ENCODE results near the gene NHSL2.

The NHSL2 gene

DNA sequence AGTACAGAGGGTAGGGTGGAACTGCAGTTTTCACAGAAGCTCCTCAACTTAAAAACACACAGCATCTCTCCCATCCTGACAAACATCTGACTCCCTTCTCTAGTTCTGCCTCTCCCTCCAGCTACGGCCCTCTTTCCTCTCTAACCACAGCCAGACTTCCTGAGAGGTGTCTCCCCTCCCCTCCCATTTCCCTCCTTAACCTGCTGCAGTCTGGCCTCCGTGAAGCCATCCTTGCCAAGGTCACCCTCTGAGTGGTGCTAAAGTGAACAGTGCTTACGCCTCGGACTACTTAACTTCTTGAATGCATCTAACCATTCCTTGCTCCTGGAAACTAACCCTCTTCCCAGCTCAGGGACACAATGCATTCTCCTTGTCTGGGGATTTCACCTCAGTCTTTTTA is 167.8 kb downstream of the NHSL2 start:
- DNase-seq (ENCODE audit: low read depth): no peak

DNA sequence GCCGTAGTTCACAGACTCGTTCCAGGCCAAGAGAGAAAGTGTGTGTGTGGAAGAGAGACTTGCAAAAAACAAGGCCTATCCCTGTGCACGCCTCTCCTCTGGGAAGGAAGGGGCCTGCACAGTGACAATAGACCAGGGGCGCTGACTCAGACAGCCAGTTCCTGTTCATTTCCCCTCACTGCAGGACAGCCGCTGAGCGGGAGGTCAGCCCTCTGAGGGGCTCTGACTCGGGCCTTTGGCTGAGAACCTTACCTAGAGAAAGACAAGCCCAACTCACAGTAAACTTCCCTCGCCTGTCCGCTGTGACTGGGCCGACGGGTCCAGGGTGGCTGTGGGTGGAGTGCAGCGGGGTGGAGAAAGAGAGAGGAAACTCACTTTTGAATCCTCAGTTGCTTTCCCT is 169.0 kb downstream of the NHSL2 start:
- DNase-seq (ENCODE audit: low read depth): no peak

DNA sequence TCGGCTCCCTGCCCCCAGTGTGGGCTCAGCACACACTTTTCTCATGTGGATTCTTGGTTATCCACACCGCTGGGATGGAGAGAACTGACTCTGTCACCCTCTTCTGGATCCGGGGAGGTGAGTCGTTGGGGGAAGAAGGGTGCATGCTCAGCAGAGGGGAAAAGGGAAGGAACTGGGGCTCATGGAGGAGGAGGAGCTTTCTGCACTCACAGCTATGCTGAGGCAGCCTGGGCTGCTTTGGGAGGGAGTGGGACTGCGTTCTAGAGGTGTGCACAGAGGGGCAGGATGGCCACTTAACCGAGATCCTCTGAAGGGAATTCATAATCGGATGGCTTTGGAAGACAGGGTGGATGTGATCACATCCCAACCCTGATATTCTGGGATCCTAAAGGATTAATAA is 169.5 kb downstream of the NHSL2 start:
- no peak for DNase-seq (ENCODE audit: low read depth)

DNA sequence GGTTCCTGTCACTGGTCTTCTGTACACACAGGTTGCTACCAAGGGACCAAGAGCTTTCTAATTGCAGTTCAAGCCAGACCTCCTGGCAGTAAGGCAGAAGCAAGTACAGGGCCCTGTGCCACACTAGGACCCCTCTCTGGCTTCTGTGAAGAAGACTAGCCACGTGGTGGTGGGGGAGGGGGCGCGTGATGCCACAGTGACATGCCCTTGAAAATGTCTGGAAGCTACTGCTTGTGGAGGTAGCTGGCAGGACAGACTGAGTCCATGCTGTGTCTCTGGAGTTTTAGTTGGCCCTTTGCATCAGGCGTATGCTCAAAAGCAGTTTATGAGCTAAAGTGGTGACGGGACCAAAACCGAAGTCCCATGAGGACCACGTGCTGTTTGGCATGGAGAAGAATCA is 170.2 kb downstream of the NHSL2 start:
- no peak for DNase-seq (ENCODE audit: low read depth)

DNA sequence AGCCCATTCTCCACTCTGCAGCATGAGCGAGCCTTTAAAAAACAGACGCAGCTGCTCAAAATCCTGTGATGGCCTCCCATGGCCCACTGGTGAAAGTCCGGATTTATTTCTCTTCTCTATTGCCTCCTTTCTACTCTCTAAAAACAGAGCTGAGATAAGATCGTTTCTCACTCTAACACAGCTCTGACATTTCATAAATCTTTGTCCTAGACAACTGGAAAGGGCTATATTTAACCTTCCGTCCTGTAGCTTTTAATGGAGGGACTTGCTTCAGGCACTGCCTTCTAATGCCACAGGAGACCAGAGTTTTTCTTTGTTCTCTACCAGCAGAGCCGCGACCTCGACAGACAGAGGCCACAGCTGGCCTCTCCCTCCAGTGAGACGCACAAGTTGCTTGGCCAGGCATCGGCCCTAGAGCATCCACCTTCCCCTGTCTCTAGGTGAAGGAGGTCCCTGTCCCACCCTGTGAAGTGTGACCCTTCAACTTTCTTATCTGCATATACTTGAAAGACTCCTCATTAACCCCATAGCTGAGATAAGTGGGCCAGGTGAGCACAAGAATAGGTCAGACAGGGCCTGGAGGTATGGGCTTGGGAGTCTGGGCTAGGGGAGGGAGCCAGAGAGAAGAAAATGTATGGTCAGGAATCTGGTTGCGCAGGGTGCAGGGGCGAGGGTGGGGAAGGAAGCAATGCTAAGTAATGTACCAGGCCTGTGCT is 171.1 kb downstream of the NHSL2 start:
- DNase-seq (ENCODE audit: low read depth): no peak

DNA sequence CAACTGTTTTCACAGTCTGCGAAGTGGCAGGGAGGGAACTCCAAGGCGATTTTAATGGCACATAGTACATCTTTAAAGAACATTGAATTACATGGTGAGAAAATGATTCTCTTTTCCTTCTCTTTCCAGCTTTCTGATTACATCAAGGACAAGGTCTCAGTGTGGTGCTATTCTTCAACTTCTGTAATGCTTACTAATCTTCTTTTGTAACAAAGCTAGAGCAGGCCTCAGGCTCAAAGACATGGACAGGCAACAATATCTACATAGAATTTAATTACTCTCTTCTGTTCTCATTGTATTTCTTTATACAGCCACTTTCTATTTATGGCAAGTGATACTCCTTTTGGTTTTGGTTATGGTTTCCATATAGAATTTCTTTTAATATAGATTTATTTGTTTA is 172.6 kb downstream of the NHSL2 start:
- DNase-seq (ENCODE audit: low read depth): no peak

DNA sequence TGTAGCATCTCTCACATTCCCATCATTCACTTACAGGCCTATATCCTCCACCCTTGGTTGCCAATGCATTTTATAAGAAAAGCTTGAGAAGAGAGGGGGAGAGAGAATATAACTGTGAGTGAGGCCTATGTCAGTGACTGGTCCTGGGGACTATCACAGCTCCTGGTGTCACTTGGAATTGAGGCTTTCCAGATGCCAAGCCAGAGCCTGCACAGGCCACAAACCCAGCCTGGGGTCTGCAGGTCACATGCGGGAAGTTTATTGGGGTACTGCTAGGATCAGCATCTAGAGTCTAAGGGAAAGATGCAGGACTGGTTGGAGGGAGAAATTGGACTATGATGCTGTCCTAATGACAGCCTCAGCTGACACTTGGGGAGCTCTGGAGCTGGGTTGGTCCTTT is 173.5 kb downstream of the NHSL2 start:
- no peak for DNase-seq (ENCODE audit: low read depth)

DNA sequence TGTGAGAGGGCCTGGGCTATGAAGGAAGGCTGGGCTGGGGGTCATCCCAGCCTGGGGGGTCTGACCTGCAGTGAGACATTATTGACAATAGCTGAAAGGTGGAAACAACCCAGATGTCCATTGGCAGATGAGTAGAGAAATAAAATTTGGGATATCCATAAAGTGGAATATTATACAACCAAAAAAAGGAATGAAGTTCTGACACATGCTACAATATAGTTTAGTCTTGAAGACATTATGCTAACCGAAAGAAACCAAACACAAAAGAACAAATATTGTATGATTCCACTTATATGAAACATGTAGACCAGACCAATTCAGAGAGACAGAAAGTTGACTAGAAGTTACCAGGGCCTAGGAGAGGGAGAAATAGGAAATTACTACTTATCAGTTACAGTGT is 176.3 kb downstream of the NHSL2 start:
- no peak for DNase-seq (ENCODE audit: low read depth)

DNA sequence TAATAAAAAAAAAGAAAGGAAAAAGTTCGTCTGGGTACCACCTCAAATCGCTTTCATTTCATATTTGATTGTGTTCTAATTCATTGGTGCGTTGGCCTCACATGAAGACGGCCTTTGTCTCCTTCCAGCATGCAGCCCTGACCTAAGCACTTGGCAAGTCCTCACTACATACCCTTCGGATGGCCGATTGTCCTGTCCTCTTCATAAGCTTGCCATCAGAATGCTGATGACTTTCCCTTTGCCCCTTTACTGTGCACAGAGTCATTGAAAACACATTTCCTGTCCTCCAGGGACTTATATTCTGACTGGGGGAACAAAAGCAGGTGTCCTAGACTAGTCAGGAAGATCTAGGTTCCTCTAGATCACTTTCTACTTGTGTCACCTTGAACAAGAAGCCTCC is 178.1 kb downstream of the NHSL2 start:
- DNase-seq (ENCODE audit: low read depth): no peak

DNA sequence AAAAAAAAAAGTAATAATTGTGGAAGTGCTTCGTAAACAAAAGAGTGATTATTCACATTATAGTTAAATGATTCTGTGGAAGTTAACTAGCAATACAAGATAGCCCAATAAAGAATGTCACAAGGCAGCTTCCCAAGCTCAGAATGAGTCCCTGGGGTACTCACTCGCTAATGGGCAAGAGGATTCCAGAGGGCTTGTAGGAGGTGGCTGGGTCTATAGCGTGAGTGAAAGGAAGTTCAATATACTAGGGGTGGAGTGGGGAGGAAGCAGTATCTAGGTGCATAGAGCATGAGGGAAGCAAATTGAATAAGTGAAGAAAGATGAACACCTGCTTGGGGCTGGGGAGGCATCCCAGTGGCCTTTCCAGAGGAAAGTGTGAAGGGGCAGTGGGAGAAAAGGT is 178.6 kb downstream of the NHSL2 start:
- no peak for DNase-seq (ENCODE audit: low read depth)

DNA sequence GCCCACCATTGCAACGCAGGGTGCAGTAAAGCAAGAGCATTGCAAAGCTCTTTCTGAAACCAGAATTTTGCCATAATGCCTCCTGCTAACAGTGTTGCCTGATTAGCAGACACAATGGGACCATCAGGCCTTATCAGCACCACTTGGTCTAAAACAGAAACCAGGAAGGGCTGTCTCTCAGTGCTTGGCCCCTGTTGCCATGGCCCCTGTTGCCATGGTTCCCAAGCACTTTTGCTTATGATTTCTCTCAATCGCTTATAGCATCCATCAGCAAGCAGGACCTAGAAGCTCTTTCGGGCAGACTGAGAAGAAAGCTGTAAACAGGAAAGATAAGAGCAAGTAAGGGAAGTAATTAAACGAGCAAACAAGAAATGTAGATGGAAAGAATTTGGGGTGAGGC is 184.2 kb downstream of the NHSL2 start:
- DNase-seq (ENCODE audit: low read depth): peak; percentile 22

DNA sequence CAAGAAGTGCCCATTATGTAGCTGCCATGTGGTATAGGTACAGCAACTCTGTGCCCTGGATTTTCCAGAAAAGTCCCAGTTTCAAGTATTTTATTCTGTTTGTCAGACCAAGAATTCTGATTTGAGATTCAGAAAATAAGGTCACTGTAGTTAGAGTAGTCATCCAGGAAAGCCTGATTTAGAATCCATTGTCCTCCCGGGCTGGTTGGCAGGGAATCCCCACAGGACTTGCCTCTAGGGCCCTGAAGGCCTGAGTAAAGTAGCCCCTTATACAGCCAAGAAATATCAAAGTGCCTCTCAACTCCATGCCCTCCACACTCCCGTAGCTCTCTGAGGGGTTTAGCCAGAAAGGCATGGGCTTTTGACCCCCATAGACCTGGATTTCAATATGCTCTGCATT is 184.7 kb downstream of the NHSL2 start:
- no peak for DNase-seq (ENCODE audit: low read depth)

DNA sequence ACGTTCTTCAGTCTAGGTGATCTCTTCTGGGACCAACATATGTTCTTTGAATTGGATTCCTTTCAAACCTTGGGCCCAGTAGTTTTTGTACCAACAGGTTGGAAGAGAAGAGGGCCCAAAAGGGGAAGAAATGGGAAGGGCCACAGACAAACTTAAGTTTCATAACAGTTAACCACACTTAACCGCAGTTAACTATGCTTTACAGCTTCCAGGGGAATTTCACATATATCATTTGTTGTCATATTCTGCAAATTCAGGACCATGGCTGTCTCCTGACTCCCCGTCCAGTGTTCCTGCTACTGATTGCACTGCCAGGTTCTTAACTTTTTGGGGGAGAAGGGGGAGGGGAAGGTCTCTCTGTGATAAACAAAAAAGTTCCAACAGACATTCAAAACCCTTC is 186.5 kb downstream of the NHSL2 start:
- DNase-seq (ENCODE audit: low read depth): no peak

DNA sequence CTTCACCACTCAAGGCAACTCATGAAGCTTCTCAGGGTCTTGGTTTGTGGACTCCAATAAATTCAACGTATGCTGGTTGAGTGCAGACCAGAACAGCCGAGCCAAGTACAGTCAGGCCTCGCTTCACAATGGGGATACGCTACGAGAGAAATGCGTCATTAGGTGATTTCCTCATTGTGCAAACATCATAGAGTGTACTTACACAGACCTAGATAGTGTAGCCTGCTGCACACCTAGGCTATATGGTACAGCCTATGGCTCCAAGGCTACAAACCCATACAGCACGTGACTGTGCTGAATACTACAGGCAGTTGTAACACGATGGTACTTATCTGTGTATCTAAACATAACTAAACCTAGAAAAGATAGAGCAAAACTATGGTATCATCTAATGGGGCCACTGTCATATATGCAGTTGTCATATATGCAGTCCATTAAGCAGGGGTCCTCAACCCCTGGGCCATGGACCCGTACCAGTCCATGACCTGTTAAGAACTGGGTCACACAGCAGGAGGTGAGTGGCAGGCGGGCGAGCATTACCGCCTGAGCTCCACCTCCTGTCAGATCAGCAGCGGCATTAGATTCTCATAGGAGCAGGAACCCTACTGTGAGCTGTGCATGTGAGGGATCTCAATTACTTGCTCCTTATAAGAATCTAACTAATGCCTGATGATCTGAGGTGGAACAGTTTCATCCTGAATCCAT is 189.6 kb downstream of the NHSL2 start:
- no peak for DNase-seq (ENCODE audit: low read depth)

DNA sequence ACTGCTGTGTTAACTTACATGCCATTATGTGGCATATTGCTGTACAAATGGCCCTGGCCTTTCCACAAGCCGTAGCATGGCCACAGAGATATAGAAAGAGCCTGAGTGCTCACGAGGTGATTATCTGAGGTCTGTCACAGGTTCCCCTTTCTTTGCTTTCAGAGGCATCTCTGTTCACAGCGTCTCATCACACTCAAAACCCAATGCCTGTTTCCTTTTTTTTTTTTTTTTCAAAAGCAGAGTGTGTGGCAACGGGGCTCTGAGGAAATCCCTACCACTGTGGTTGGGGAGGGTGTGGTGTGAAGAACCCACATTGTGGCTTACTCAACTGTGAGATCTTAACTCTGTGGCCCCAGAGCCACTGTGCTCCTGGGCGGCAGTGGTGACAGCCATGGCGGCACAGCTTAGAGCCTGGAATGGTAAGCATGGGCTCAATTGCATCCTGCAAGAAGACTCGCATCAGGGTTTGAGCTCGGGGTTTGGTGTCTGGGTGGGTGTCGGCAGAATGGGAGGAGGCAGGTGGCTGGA is 190.2 kb downstream of the NHSL2 start:
- no peak for DNase-seq (ENCODE audit: low read depth)

DNA sequence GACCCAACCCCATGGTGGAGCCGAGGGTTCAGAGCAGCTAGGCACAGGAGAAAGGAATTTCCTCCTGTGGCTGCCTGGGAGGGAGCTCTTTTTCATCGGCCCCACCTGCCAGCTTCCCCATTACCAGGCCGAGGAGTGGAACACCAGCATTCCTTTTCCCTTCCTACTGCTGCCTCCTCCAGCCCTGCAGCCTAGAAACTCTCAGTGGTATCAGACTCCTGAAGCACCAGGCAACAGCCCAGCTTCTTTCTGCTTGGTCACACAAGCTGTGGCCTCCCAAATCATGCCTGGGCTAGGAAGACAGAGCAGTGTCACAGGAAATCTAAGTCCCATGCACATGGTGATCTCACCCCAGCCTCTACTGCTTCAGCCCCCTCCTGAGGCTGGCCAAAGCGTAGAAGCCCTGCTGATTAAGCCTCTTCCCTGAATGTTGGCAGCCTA is 191.0 kb downstream of the NHSL2 start:
- DNase-seq (ENCODE audit: low read depth): no peak

DNA sequence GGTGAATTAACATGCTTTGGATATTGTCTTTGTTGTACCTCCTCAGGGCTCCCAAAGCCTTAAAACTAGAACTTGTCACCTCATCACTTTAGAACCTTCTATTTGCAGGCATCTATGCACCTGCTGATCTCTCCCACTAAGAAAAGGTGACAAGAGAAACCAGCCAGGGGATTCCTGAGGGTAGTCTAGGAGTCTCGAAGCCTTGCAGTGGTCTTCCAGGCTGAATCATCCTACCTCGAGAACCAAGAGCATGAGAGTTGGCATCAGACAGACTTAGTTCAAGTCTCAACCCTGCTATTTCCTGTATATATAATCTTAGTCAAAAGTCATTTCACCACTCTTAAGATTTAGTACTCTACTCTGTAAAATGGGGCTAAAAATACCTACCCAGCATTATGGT is 191.5 kb downstream of the NHSL2 start:
- DNase-seq (ENCODE audit: low read depth): no peak

DNA sequence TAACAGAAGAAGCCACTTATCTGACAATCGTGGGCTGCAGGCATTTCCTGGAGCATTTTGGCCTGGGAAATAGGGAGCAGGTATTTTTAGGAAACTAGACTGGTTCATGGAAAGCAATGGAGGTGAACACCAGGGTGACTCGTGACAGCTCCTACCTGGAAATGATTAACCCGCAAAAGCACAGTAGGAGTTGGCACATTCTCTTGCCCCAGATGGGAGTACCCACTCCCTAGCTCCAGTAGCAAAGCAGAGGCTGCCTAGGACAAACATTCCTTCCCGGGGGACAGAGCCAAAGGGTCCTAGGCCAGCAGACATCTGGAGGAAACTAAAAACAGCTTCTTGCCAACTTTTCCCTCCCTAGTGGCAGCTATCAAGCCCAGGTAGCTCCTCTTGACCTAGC is 192.1 kb downstream of the NHSL2 start:
- DNase-seq (ENCODE audit: low read depth): no peak

DNA sequence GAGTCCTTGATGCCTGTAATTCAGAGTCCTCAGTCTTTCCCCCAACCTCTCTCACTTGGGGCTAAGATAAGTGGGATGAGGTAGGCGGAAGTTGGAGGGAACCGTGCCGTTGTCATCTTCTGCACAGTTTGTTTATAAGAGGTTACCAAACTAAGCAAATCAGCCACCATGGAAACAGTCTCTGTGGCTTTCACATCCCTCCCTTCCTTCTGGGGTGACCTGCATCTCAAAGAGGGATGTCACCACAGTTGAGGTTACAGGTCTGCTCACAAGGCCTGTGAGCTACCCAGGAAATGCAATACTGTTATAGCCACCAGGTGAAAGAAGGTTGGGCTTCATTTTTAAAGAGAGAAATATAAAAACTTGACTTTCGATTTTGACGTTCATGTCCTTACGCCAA is 194.8 kb downstream of the NHSL2 start:
- no peak for DNase-seq (ENCODE audit: low read depth)

DNA sequence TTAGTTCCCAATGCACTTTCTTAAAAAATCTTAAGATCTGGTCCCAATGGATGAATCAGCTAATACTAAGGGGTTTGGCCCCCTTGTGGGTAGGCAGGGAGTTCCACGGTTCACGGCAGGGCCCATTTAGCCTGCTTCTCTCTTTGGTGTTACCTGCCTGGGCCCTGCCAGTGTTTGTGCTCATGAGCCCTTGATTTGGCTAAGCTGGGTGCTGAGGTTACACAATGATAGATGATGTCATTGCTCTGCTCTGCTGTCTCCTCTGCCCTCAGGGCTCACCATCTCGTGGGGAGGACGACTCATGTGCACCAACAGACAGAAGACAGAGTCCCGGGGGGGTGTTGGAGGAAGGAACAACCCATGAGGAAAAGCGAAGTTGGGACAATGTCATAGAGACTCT is 196.7 kb downstream of the NHSL2 start:
- DNase-seq (ENCODE audit: low read depth): peak; percentile 50

DNA sequence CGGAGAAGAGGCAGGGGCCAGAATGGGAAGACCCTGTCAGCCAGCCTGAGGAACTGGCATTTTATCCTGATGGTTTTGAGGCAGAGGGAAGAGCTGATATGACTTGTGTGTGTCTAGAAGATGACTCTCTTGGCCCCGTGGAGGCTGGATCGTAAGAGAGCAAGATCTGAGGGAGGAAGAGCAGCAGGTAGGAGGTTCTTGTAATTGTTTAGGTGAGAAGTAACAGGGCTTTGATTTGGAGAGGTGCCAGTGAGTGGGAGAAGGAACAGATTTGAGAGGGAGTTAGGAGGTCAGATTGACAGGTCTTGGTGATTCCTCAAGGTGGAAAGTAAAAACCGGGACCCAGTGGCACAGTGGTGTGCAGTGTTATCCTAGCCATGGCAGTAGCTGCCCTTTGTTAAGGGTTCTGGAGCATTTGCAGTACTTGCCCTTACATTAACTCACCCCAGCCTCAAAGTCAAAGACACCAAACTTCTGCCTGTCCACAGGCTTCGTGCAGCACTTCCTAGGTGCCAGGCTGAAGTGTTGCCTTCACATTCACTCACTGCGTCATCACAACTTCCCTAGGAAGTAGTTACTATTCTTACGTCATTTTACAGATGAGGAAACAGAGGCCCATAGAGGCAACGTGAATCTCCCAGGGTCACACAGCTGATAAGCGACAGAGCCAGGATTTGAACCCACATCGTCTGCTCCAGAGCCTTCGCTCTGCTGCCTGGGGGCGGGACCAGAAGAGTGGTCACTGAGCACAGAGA is 197.4 kb downstream of the NHSL2 start:
- no peak for DNase-seq (ENCODE audit: low read depth)

DNA sequence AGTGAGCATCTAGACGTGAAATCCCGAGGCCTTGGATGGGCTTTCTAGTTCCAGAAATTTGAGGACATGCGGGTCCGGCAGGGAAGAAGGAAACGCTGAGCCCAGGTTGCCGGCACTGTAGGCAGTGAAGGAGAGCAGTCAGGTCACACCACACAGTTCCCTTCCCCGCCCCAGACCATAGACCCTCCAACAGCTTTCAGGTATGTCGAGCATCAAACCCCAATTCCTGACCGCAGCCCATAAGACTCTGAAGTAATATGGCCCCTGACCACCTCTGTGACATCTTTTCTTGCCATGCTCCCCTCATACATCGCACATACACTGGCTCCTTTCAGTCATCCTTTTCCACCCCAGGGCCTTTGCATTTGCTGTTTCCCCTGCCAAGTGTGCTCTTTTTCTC is 198.0 kb downstream of the NHSL2 start:
- no peak for DNase-seq (ENCODE audit: low read depth)

Data from iris pigment epithelial cell (primary cell).